Measurements from ENCODE around the gene SLC6A6.

Gene SLC6A6

DNA sequence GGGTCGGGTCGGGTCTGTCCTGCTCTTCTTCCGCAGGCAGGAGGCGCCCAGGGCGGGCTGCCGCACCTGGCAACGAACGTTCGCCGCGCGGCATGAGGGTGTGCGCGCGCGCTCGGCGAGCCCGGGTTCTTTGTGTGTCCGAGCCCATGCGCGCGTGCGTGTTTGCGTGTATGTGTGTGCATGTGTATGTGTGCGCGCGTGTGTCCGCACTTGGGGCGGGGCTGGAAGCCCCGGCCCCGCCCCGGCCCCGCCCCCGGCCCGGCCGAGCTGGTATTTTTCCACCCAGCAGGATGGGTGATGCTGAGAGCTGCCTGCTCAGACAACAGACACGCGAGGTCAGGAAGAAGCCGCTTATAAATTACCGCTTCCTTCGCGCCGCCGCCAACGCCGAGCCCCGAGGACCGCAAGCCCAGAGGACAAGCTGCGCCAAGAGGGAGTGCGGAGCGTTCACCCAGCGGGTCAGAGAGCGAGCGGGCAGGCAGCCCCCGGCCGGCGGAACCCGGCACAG, at the start of gene SLC6A6:
SLC6A6 (plus strand) TSS at position 303 of the 508 bp plus-strand sequence. CDS start 41,029 bp downstream, outside the sequence.
- peak; percentile 97 for DNase-seq (ENCODE audit: low spot score)

DNA sequence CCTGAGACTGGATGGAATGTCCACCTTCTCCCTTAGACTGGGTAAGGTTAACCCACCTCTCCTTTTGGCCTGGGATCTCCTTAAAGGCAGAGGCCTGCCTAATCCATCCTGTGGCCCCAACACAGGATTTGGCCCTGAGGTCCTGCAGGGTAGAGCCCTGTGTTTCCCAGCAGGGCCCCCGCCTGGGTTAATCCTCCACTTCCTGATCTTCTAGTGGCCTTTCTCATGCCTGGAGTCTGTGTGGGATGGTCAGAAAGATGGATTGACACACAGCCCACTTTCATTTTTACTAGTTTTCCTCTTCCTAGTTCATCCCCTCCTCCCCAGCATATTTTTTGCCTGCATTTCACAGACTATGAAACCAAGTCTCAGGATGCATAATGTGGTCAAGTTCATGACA, 48.9 kb upstream of the SLC6A6 start:
- DNase-seq (ENCODE audit: low spot score), result no peak

DNA sequence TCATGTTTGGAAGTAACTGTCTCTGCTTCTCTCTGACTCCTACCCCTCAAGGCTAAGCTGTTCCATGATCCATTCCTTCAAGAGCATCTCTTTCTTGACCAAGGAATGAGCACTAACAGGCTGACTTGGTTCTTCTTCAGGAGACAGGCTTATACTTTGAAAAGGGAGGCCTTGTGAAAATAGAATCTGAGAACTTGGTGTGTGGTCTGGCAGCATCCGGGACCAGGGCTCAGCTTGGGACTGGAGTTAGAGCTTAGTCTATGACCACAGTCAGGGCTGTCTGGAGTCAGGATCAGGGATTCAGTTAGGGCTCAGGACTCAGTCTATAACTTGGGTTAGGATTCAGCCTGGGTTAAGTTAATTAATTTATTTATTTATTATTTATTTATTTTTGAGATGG, 44.9 kb upstream of the SLC6A6 start:
- DNase-seq (ENCODE audit: low spot score), result no peak

DNA sequence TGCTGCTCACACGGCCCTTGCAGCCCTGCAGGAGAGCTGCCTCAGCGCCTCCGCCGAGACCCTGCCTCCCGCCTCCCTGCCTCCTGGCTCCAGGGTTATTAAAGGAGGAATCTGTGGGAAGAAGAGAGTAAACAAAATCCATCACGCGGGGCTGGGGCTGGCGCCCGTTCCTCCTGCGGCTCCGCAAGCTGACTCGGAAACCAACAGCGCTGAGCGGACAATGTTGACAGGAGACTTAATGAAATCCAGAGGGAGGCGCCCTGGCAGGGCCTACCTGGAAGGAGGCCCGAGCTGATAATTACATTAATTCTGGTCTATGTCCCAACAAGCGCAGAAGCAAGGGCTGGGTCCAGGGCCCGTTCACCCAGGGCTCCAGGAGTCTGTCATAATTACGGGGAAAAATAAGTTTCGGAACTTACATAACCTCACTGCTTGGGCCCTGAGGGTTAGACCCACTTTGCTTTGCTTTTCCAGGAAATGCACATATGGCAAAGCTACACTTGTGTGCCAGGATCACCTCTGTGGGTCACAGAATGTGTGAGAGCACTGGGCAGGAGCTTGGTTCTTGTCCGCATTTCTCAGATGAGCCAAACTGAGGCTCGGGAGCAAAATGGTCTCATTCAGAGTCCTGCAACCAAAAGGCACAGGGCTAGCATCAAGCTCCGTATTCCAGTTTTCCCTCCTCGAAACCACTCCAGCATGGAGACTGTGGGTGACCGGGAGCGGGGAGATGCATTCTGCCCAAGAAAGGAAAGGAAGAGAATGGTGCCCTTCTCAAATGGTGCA, 43.8 kb upstream of the SLC6A6 start:
- no peak for DNase-seq (ENCODE audit: low spot score)

DNA sequence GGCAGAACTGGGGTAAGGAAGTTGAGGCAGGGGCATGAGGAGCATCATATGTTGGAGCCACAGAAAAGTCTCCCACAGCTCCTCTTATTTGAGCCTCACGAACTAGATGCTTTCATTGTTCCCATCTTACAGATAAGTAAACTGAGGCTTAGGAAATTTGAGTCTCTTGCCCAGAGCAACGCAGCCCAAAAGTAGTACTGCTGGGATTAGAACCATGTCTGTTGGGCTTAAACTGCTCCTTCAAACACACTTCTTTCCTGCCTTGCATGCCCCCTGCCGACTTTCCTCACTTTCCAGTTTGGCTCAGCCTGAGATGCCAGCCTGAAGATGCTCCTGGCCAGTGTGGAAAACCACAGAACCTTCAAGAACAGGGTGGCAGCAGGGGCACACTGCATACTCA, 43.1 kb upstream of the SLC6A6 start:
- DNase-seq (ENCODE audit: low spot score), result no peak

DNA sequence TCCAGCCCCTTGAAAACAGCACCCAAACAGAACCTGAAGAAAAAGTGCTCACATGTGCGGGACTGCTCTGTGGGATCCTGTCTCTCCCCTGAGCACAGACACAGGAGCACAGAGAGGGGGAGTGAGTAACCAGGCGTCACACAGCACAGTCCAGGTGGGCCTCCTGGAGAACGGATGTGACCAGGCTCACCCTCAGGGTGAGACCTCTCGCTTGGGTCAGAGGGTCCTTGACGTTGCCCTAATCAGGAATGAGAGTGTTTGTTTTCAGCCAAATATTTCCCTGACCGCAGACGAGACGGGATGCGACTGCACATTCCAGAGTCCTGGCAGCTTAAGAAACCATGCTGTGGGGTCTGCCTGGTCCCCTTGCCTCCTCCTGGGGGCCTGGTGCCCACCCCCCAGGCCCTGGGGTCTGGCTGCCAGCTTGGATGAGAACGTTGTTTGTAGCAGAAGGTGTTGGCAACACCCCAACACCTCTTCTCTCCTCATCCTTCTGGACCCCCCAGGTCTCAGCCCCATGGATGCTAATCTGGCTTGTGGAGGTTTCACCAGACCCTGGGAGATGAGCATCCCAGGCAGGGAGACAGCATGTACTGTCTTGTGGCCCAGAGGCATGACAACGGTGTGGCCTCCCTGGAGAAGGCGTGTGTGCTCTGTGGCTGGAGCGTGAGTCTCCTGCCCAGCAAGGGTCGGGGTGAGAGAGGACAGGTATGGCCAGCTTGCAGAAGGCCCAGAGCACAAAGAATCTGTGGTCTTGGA, 42.1 kb upstream of the SLC6A6 start:
- DNase-seq (ENCODE audit: low spot score), result no peak

DNA sequence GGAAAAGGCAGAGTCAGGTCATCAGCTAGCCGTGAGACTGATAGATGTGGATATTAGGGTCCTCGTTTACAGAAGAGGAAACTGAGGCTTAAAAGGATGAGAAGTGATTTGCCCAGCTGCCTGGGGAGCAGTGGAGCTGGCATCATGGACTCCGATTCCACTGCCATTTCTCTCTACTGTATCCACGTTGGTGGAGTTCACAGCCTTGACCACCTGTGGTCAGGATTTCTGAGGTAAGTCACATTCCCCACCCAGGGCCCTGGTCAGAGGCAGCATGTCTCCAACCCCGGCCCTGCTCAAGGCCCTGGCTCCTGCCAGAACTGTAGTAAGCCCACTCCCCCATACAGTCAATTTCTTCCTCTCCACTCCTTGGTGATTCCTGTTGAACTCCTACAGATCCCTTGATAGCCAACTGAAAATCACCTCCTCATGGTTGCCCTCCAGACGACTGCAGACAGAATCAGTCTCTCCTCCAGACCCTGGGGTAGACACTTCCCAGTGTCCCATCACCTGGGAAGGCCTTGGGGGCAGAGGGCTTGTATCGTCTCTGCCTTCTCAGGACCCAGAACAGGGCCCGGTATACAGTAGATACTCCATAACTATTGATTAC, 41.2 kb upstream of the SLC6A6 start:
- DNase-seq (ENCODE audit: low spot score), result no peak

DNA sequence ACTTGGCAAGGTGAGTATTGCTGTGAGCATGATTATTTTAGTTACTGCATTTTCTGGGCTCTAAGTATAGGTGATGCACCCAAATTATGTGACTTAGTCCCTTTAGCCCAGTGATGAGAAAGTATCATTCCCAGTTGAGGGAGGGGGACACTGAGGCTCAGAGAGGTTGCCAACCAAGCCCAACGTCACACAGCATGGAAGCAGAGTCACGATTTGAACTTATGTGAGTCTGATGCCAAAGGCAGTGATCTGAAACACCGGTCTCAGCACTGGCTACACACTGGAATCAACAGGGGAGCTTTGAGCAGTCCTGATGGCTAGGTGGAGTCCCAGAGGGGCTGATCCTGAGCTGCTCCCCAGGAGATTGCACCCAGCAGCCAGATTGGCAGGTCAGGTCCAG, 39.5 kb upstream of the SLC6A6 start:
- no peak for DNase-seq (ENCODE audit: low spot score)

DNA sequence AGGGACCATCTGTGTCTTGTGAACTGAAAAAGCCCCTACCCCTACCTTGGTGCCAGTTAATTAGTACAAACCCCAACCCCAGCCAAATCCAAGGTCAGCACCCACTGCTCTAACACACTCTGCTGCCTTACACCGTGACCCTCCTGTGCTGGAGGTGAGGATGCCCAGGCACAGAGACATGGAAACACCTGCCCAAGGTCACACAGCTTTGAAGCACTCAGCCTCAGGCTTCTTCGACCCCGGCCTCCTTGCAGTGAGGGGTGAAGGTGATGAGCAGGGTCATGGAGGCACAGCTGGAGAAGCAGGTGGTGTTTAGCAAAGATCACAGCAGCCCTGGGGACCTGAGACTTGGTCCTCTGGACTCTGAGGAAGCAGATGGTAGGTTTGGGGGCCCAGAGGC, 39.0 kb upstream of the SLC6A6 start:
- DNase-seq (ENCODE audit: low spot score), result no peak

DNA sequence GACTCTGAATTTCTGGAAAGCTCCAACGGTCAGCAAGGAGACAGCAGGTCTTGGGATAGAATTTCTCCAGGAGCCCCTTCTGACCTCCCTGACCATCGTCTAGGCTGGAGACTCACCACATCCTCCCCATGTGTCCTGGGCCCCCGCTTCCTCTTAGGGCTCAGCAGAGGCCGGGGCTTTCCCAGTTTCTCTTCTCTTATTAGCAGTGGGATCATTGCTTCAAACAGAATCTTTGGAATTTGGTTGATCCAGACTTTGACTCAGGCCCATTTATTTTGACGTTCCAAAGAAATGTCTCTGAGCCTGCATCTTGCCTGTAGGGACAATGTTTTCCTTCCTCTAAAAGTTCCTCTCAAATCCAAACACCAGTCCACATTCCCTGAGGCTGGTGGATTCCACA, 38.4 kb upstream of the SLC6A6 start:
- no peak for DNase-seq (ENCODE audit: low spot score)

DNA sequence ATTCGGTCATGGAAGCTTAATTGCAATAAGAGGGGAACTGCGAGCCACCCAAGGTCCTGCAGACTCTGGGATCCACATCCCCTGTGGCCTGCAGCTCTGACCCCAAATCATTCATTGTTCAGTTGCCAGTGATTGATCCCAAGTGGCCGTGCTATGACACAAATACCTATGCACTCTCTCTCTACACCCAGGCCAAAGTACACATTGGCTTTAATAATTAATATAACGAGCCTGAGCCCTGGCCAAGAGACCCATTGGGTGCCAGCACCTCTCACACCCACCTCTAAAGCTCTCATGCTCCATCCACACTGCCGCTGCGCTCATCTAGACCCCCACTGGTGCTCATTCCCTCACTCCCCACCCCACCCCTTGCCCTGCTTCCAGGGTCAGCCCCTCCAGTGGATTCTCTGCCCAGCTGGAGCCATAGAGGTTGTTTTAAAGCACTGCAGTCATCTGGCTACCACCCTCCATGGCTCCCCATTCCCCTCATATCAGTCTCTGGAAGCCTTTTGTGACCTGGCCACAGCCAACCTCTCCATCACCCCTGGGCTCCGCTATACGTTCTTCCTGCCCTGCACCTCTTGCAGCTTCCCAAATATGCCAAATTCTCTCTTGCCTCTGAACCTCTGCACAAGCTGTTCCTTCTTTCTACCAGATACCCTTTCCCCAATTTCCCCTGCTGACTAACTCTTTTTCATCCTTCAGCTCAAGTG, 37.7 kb upstream of the SLC6A6 start:
- DNase-seq (ENCODE audit: low spot score), result no peak

DNA sequence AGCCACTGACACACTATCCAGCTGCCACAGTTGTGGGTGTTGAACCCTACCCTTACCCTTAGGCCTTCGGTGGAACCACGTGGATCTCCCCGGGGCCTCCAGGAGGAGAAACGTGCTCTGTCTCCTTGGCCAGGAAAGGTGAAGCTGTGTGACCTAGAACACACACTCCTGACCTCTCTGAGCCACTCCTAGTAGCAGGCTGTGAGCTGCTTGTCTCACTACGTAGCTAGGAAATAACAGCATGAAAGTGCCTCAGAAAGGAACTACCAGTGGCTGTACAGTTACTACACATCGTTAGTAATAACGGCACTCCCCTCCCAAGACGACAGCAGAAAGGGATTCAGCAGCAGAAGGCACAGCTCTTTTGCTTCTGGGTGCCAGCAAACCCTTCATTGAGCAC, 36.2 kb upstream of the SLC6A6 start:
- no peak for DNase-seq (ENCODE audit: low spot score)

DNA sequence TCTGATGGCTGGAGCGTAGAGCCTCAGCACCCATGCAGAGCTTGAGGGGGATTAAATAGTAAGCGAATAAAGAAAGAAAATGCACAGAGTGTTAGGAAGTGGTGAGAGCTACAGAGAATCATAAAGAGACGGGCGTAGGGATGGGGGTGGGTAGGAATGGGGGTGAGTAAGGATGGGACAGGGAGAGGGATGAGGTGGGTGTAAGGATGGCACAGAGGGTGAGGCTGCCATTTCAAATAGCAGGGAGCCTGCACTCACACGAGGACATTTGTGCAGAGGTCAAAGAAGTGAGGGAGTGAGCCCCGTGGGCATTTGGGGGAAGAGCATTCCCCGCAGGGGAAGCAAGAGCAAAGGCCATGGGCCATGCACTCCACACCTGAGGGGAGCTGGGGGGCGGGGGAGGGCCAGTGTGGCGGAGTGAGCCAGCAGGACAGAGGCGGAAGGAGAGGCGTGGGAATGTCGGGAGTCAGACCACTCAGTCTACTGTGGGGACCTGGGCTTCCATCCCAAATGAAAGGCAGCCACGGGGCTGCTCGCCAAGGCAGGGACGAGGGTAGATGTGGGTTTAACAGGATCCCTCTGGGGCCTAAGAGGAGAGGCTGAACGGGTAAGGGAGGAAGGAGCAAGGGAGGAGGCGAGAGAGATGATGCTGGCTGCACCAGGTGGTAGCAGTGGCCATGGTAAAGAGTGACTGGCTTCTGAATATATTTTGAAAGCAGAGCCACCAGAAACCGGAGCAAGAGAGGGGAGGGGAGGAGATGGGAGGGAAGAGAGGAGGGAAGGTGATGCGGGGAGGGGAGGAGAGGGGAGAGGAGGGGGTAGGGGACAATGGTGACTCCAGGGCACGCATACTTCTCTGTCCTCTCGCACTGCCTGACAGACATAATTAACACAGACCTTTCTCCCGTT, 35.2 kb upstream of the SLC6A6 start:
- no peak for DNase-seq (ENCODE audit: low spot score)

DNA sequence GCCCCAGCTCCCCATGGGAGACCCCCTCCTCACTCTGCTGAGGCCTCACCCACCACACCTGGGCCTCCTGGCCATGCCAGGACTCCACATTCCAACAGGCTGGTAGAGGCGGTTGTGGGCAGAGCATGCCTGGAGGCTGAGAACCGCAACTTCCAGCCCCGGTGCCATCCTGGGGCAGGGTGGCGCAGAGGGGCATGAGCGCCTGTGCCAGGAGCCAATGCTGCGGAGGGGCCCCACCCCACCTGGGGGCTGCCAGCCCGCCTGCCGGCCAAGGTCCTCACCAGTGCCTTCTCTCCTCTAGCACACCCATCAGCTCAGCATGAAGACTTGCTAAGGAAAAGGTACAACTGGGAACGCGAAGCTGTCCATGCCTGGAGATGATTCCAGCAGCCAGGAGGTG, 34.3 kb upstream of the SLC6A6 start:
- no peak for DNase-seq (ENCODE audit: low spot score)

DNA sequence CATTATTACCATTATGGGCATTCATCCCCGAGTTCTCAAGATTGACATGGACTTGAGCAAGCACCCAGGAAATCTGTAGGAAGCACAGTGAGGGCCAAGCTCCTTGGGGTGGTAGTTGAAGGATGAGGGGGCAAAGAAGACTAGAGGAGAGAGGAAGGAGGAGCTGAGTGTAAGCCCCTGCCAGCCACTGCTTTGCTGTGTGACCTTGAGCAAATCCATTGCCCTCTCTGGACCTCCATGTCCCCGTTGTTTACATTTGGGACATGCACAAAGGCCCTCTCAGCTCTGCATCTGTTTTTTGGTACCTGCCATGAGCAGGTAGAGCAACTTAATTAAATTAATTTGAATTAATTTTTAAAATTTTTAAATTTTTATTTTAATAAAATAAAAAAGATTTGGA, 33.5 kb upstream of the SLC6A6 start:
- no peak for DNase-seq (ENCODE audit: low spot score)

DNA sequence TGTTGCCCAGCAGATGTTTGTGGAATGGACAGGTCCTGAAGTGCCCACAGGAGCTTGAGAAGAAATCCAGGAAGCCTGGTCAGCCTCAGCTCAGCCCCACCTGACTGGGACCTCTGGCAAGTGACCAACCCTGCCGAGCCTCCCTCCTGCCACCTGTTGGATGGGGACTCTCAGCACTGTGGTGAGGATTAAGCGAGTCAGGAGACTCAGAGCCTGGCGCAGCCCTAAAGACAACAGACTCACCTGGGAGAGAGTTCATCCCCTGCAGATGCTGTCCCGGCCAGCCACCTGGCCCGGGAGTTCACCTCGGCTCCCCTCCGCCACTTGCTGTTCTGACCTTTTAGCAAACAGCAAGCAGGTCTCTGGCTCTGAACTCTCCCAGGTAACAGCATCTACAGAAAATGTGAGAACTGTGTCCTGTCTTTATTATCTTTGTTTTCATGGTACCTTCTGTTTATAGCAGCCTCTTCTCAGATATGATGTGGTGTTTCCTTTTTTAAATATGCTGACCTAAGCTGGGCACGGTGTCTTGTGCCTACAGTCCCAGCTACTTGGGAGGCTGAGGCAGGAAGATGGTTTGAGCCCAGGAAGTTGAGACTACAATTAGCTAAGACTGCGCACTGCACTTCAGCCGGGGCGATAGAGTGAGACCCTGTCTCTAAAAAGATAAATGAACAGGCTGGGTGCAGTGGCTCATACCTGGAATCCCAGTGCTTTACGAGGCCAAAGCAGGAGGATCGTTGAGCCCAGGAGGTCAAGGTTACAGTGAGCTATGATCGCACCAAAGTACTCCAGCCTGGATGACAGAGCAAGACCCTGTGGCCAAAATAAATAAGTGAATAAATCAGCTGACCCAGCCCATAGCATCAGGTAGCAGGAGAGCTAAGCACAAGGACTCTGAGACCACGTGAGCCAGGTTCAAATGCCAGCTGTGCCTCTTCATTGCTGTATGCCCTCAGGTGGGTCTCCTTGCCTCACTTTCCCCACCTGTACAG, 32.4 kb upstream of the SLC6A6 start:
- DNase-seq (ENCODE audit: low spot score), result no peak

DNA sequence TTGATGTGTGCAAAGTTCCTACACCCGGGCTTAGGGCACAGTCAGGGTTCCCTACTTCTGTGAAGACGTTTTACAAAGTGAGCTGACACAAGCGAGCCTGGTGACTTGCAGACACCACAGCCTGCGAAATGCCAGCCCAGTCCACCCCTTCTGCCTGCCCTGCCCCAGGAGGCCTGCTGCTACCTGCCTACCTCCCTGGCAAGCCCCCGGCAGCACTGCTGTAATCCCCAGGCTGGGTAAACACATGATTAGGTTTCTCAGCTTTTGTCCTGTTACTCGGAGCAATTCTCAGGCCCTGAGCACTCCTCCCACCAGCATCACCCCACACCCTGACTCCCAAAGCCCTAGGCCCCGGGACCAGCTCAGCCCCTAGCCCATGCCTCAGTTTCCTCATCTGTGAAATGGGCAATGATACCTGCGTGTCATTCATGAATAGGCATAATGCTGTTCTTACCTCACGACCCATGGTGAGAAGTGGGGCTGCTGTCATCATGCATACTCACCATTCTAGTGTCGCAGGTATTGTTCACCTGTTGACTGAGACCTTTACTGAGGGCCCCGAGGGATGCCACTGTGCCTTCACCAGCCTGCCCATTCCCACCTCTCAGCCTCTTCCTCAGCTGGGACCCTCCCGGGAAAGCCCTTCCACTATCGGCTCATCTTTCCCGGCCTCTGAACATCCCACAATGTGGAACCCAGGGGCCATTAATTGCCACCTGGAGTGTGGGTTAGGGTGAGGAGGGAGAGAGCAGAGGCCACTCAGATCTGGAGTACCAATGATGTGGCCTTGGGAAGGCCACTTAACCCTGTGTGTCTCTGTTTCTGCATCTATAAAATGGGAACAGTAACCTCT, 31.5 kb upstream of the SLC6A6 start:
- no peak for DNase-seq (ENCODE audit: low spot score)

DNA sequence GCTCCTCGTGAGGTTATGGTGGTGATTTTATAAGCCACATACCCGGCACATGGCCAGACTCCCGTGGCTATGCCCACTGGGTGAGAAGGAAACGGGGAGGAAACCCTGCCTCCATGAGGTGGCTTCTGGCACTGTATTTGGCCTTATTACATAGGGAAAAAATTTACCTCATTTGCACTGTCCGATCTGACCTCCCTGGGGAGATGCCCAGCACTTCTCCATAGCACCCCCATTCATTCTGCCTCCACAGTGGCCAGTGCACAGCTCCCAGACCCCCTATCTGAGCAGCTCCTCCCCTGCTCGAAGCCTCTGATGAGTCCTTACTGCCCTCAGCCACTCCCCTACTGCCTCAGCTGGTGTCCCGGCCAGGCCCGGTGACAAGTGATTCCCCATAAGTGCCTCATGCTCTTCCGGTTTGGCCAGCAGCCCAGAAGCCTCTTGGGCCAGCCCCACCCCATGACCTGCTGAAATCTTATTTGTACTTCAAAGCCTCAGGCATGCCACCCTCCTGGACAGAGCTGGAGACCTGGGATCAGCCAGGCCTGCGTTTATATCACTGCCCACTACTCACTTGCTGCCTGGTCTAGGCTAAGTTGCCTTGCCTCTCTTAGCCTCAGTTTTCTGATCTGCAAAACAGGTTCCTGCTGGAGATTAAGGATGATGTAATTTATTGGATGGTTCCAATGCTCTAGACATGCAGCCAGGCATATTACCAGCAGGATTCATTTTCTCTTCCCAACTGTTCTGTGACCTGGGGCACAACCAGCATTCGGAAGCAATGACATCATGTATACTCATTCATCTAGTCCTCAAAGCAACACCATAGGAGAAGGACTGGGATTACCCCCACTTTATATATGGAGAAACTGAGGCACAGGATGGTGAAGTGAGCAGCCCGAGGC, 30.6 kb upstream of the SLC6A6 start:
- no peak for DNase-seq (ENCODE audit: low spot score)
